ENCODE results near the gene RBM26.
"Not testable (repeated sequence)": the region's sequence is repeated elsewhere in the genome, so short reads cannot be mapped to it uniquely, and the experiment has no call there.

Gene RBM26

DNA sequence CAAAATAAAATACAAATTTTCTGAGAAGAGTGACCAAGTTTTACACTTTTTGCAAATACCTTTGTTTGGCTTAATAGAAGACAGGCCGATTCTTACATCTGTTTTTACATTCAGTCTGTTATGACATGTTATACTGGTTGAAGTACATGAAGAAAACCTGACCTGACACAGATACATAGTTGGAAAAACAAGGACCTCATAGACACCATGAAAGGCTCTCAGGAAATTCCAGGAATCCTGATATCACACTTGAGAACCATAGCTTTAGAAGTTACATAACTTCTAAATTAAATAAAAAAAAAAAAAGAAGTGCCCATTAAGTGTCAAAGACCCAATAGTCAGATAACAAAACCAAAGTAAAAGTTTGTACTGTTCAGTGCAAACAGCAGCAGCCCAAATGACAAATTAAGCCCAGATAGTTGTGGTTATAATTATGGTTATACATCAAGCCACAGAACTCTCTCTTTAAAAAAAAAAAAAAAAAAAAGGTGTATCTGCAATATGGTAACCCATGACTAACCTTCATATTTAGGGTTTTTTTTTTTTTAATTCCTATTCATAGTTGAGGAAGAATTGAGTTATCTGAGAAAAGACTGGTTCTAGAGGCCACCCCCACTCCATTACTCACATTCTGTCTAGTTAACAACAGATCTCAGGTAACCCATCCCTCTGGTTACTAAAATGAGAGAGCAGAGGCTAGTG, 19.8 kb downstream of the RBM26 start:
- DNase-seq: no peak

DNA sequence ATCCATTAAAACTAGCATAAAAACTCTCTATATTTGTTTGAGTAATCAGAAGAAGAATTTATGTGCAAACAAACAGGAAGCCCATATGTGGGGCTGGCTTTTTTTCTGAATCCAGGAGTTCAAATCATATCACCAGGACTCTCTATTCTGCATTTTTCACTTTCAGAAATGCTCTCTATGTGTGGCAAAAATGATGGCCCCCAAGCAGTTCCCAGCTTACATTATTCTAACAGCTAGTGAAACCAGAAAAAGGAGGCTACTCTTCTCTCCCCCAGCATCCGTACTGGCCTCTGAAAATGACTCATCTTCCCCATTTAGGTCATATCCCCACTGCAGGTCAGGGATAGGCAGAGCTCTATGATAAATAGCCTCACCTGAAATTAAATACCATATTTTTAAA, 20.4 kb downstream of the RBM26 start:
- DNase-seq: no peak

DNA sequence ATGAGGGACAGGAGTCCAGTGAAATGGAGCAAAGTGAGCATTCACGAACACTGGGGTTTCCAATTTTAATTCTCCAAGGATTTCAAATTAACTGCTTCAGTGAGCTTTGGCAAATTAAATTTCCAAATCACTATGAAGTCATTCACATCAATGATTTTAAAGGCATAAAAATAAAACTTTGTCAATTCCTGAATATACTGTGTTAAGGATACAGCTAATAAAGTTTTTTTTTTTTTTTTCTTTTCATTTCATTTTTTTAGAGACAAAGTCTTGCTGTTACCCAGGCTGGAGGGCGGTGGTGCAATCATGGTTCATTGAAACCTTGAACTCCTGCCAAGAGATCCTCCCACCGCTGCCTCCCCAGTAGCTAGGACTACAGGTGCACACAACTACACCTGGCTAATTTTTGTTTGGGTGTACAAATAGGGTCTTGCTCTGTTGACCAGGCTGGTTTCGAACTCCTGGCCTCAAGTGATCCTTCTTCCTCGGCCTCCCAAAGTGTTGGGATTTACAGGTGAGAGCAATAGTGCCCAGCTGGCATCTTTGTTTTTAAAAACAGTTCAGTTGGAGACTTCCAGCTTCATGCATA, 21.9 kb downstream of the RBM26 start:
- DNase-seq: no peak

DNA sequence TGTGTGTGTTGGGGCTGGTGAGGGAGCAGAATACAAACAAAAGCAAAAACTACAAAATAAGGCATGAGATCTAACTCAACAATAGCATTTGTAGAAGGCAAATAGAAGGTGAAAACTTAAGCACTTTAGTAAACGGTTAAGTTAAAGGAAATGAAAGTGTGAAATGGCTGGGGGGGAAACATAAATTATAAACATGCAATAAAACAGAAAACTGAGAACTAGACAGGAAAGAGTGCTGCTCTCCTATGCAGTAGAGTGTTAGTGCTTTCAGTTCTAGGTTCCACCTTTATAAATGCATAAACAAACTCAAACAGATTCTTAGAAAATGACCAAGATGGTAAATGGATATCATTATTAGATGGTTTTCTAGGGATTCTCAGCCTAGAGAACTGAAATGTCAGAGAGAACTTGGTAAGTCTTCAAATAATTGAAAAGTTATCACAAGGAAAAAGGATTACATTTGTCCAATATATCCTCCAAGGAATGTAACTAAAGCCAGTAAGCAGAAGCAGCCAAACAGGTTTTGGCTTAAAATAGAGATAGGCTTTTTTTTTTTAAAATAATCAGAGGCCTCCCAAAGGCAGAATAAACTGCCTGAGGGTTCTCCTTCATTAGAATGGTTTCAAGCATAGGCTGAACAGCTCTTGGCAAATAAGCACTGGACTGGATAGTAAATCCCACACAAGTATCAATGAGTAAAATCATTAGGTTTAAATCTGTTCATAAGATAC, 23.3 kb downstream of the RBM26 start:
- DNase-seq: no peak

DNA sequence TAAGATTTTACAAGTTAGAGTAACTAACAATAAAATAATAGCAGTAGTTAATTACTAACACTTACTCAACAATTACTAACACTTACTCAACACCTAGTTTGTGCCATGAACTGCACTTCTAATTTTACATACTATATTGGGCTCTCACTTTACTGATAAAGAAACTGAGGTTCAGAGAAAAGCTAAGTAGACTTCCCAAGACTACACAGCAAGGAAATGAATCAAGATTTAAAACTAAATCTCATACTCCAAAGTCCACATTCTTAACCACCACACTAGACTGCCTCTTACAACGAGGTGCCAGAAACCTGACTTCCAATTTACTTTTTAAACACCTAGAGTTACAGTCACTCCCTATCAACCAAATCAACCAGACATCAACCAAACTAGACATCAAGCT, 25.1 kb downstream of the RBM26 start:
- no peak for DNase-seq

DNA sequence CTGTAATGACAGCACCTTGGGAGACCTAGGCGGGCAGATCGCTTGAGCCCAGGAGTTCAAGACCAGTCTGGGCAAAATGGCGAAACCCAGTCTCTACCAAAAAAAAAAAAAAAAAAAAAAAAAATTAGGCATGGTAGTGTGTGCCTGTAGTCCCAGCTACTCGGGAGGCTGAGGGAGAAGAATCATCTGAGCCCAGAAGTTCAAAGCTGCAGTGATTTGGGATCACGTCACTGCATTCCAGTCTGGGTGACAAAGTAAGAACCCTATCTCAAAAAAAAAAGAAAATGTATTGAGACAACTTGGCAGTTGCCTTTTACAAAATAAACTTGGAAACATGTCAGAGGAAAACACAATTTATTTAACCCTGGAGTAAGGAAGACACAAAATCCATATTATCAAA, 26.8 kb downstream of the RBM26 start:
- DNase-seq: no peak

DNA sequence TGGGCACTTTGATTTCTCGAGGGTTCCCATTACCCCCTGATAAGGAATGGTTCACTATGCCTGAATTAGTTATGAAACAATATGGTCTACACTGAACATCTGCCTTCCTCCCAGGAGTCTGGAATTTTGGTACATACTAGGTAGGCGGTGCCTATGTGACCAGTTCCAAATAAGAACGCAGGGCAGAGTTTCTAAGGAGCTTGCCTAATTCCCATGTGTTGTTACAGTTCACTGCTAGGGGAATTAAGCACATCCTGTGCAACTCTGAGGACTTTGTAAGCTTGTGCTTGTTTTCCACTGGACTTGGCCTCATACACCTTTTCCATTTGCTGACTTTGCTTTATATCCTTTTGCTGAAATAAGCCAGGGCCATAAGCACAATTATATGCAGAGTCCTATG, 29.2 kb downstream of the RBM26 start:
- DNase-seq: no peak

DNA sequence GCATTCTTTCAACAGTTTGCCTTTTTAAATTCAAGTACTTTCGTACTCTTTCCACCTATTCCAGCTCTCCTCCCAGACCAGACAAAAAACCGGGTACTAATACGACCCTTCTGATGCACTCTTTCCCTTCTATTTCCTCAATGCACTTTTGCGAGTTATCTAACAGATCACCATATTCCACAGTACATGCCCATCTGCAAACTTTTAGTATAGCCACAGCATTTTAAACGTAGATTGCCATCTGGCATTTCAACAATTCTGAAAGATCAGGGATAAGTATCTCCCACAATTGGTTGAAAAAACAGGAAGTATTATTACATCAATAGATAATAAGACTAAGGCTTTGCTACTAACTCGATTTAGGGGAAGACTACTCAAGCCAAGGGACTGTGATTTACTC, 31.5 kb downstream of the RBM26 start:
- DNase-seq: no peak

- DNase-seq: no peak
Observed at GRCh38 chr13:79373916-79374315, 32.1 kb downstream of the RBM26 start.

DNA sequence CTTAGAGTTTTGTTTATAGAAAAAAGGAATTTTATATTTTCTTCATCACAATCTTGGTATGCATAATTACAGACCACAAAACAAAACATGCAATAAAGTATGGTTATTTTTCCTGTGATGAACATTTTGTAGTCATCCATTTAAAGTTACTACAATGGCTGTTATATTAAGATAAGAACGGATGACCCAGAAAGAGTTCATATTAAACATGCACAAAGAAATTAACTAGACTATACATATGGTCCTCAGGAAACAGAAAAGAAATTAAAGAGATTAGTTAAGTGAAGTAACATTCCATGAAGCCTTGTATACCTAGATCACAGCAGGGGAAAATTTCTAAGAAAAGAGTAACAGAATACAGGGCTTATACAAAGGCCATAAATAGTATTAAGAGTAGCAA, 36.8 kb downstream of the RBM26 start:
- no peak for DNase-seq

- no peak for DNase-seq
Observed at GRCh38 chr13:79365981-79366380, 40.1 kb downstream of the RBM26 start.

- DNase-seq: no peak
Observed at GRCh38 chr13:79361299-79361698, 44.8 kb downstream of the RBM26 start.

DNA sequence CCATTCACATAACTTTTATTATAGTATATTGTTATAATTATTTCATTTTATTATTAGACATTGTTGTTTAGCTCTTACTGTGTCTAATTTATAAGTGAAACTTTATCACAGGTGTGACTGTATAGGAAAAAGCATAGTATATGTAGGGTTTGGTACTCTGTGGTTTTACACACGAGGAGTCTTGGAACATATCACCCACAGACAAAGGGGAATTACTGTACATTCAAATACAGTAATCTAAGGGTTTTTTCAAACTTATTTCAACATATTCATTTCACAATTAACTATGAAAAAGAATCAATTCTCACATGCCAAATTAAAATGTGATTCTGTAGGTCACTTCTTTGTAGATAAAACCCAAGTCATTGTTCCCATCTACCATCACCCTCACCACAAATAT, 46.0 kb downstream of the RBM26 start:
- no peak for DNase-seq

DNA sequence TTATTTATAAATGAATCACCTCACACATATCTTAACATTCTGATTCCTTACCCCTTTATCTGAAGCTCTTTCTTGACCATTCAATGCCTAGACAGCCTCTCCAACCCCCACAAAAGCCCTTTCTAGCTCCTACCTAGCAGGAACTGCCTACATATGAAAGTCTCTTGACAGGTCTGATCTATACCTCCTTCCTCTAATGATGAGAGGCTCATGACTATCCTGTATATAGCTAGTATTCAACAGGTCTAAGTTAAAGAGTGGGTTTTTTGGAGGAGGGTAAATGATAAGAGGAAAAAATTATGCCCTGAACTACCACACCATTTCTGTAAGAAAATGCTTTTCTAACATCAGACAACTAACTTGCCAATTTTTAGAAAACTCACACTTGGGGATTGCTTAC, 47.0 kb downstream of the RBM26 start:
- no peak for DNase-seq

DNA sequence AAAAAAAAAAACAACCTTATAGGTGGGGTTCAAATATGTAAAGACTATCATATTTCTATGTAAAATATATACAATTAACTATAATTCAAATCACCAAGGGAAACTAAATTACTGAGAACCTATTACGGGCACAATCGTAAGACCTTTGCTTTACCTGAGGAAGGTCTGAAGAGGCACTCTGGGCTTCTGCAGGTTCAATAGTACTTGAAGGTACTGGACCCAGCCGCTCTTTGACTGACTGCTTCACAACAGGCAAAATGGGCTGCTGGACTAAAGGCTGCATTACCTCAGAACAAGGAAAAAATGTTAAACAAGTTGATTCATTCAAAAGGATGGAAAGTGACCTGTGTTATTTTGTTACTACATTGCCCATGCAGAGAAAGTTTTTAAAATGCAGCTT, 51.8 kb downstream of the RBM26 start:
- no peak for DNase-seq

DNA sequence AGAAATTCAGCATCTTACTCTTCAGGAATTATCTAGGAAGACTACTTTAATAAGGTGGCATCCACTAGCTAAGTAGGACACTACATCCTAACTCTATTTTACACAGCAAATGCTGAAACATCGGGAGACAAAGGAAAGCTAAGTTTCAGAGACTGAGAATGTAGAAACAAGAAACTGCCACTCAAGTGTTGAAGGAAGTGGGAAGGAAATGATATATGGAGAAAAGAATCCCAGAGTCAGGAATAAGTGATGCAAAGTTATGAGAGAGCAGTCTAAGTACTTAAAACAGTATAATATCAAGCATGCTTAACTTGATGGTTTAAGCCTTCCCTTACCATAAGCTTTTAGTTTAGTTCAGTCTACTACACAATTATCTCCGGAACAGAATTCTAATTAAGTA, 52.4 kb downstream of the RBM26 start:
- DNase-seq: no peak

DNA sequence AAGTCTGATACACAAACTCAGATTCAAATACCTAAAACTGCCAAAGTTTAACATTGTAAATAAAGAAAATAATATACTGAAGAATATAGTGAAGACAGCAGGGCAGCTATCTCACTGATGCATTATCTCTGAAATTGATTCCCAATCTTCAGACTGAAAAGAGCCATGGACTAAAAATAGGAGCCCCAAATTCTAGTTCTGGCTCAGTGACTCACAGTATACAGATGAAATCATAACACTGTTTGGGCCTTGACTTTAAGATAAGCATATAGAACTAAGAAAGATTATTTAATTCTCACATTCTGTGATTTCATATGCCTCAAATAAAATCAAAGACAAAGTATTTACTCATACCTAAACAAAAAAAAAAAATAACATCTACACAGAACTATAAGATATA, 53.9 kb downstream of the RBM26 start:
- DNase-seq: no peak

GRCh38 chr13:79349608-79350007, 56.4 kb downstream of the RBM26 start:
- DNase-seq: not testable (repeated sequence)

DNA sequence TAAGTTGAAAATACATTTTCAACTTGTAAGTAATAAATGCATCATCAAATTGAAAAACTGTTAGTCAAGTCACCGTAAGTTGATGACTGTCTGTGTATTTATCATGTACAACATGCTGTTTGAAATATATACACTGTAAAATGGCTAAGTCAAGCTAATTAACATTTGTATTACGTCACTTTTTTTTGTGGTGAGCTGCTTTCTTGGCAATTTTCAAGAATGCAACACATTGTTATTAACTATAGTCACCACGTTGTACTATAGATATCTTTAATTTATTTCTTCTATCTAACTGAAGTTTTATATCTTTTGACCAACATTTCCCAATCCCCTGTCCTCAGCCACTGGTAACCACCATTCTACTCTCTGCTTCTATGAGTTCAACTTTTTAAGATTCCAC, 57.0 kb downstream of the RBM26 start:
- DNase-seq: no peak

DNA sequence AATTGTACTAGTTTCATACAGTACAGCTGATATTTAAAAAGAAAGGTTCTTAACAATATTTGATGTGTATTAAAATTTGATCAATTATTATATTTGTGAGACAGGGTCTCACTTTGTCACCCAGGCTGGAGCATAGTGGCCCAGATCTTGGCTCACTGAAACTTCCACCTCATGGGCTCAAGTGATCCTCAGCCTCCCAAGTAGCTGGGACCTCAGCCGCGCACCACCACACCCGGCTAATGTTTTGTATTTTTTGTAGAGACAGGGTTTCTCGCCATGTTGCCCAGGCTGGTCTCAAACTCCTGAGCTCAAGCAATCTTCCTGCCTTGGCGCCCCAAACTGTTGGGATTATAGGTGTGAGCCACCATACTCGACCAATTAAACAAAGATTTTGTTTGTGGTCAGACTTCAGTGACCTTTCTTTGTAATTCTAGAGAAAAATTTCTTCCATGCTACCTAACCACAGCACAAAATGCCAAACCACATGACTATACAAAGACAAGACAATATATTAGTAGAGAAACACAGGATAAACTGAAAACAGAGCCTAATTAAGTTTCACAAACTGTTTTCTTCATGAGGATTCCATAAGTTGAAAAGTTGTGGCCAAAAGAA, 59.6 kb downstream of the RBM26 start:
- DNase-seq: no peak

GRCh38 chr13:79341202-79341601, 64.9 kb downstream of the RBM26 start:
- DNase-seq: no peak

- DNase-seq: no peak
Observed at GRCh38 chr13:79340490-79340889, 65.6 kb downstream of the RBM26 start.

DNA sequence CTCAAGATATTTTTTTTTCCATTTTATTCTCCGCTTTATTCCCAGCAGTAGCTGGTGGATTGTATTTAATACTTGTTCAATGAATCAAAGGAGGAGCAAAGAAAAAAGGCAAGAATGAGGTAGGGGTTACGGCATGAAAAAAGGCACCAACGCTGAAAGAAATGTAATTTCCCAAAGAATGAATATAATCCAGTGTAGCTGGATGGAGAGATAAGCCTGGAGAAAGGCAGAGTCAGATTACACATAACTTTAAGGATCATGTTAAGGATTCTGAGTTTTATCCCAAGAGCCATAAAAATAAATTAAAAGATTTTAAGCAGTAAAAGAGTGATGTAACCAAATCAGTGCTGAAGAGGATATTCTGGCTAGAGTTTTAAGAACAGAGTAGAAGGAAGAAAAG, 67.7 kb downstream of the RBM26 start:
- no peak for DNase-seq

DNA sequence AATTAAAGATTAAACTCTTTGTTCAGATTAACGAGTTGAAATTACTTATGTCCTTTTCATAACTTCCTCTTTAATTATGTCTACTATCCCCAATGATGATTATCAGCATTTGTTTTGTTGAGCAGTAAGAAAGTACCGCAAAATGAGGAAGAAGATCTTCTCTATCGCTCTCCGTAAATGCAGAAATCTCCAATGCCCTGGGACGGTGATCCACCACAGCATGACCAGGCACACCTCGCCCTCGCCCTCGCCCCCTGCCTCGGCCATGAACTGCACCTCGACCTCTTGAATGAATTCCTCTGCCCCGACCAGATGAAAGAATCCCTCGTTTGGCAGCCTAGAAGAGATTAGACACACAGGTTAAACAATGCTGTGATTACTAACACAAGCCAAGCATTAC, 69.1 kb downstream of the RBM26 start:
- DNase-seq: no peak
